Endothelial cell (in vitro differentiated cells): ENCODE results near the gene YAE1. TPM values are rescaled to one million over a fixed set of nuclear protein-coding genes. Genes with fewer than 3 reads are reported as not detected.

ENCODE experiments used
- DNase-seq: peaks from one replicate; pipeline ENCODE4 v3.0.0; 2021; ENCODE audit warnings: low spot score
- H3K27ac Mint-ChIP-seq: one replicate; pipeline ENCODE4 v1.8.0; 2021; ENCODE audit warnings: mixed read lengths, inconsistent platforms; ENCODE audit not compliant: unreplicated experiment
- H3K27me3 Mint-ChIP-seq: one replicate; pipeline ENCODE4 v1.8.0; 2021; ENCODE audit warnings: mild to moderate bottlenecking, moderate library complexity, mixed read lengths, inconsistent platforms; ENCODE audit not compliant: unreplicated experiment
- H3K36me3 Mint-ChIP-seq: one replicate; pipeline ENCODE4 v1.8.0; 2021; ENCODE audit warnings: mild to moderate bottlenecking, low read depth, mixed read lengths, inconsistent platforms; ENCODE audit not compliant: unreplicated experiment
- H3K4me1 Mint-ChIP-seq: one replicate; pipeline ENCODE4 v1.8.0; 2021; ENCODE audit warnings: mild to moderate bottlenecking, mixed read lengths, inconsistent platforms; ENCODE audit not compliant: unreplicated experiment
- H3K4me3 Mint-ChIP-seq: one replicate; pipeline ENCODE4 v1.8.0; 2021; ENCODE audit warnings: mild to moderate bottlenecking, mixed read lengths, inconsistent platforms; ENCODE audit not compliant: unreplicated experiment
- H3K9me3 Mint-ChIP-seq: one replicate; pipeline ENCODE4 v1.8.0; 2021; ENCODE audit warnings: mixed read lengths, inconsistent platforms; ENCODE audit not compliant: unreplicated experiment
- CTCF ChIP-seq: fragments of 200-600 bp; sonication (generic); IDR thresholded peaks from one replicate; pipeline ENCODE4 v1.5.0; 2021; ENCODE audit warnings: antibody characterized with exemption; ENCODE audit not compliant: unreplicated experiment
- total RNA-seq: library from RNA; stranded (reverse); fragmentation: NEBNext Ultra II Directional; extraction: Animal tissue kit (Norgen Biotek cat#: 25700); gene quantifications from one replicate; pipeline ENCODE4 v1.2.1, GENCODE V29; 2021; ENCODE audit not compliant: unreplicated experiment

YAE1 gene
- total RNA-seq, 1 donor from 2014 or later, result 13.4 TPM

GRCh38 chr7:39583539-39583938 is 17.3 kb downstream of the YAE1 start:
- H3K27ac Mint-ChIP-seq, result peak overlapping the region; percentile 12
- no peak for DNase-seq
- no peaks in the 10 kb centered on the region for H3K36me3 Mint-ChIP-seq
- no peak overlapping the region for H3K4me3 Mint-ChIP-seq
- H3K9me3 Mint-ChIP-seq, result no peaks in the 10 kb centered on the region
- peaks cover 1% of the 10 kb centered on the region for H3K27me3 Mint-ChIP-seq
- no peak for TF ChIP-seq CTCF
- H3K4me1 Mint-ChIP-seq, result peaks cover 12% of the 10 kb centered on the region

GRCh38 chr7:39587393-39587792 is 21.2 kb downstream of the YAE1 start:
- Mint-ChIP-seq H3K4me3 (no peak overlapping the region), H3K27me3 (peaks cover 1% of the 10 kb centered on the region), H3K4me1 (peaks cover 8% of the 10 kb centered on the region), H3K9me3 (no peaks in the 10 kb centered on the region), H3K36me3 (no peaks in the 10 kb centered on the region), H3K27ac (no peak overlapping the region)
- no peak for TF ChIP-seq CTCF
- no peak for DNase-seq

GRCh38 chr7:39588416-39588815 is 22.2 kb downstream of the YAE1 start:
- no peak overlapping the region for H3K4me3 Mint-ChIP-seq

GRCh38 chr7:39589323-39590111 is 23.3 kb downstream of the YAE1 start:
- Mint-ChIP-seq H3K4me1 (peaks cover 5% of the 10 kb centered on the region), H3K9me3 (no peaks in the 10 kb centered on the region), H3K27ac (peak overlapping the region; percentile 91), H3K27me3 (peaks cover 2% of the 10 kb centered on the region), H3K36me3 (peaks cover 3% of the 10 kb centered on the region), H3K4me3 (no peak overlapping the region)
- TF ChIP-seq CTCF, result no peak
- DNase-seq, result peak; percentile 14

More at GRCh38 chr7:39588416-39588815, 22.2 kb downstream of the YAE1 start:
- TF ChIP-seq CTCF, result no peak
- no peaks in the 10 kb centered on the region for H3K36me3 Mint-ChIP-seq
- no peak for DNase-seq
- no peaks in the 10 kb centered on the region for H3K27me3 Mint-ChIP-seq
- H3K27ac Mint-ChIP-seq, result peak overlapping the region; percentile 42
- peaks cover 5% of the 10 kb centered on the region for H3K4me1 Mint-ChIP-seq
- H3K9me3 Mint-ChIP-seq, result no peaks in the 10 kb centered on the region

GRCh38 chr7:39592586-39592985 is 26.4 kb downstream of the YAE1 start:
- H3K9me3 Mint-ChIP-seq, result no peaks in the 10 kb centered on the region
- peaks cover 3% of the 10 kb centered on the region for H3K36me3 Mint-ChIP-seq
- no peak overlapping the region for H3K27ac Mint-ChIP-seq
- peaks cover 2% of the 10 kb centered on the region for H3K27me3 Mint-ChIP-seq
- H3K4me1 Mint-ChIP-seq, result peaks cover 10% of the 10 kb centered on the region
- no peak overlapping the region for H3K4me3 Mint-ChIP-seq
- no peak for DNase-seq
- no peak for TF ChIP-seq CTCF
